ENCODE measurements around the gene GALNT7. TPM values are rescaled to one million over a fixed set of nuclear protein-coding genes. Genes with fewer than 3 reads are reported as not detected.
A peak's percentile ranks its signal among the peaks of the same experiment; 100 is the strongest.

Gene GALNT7
- total and polyA plus RNA-seq, 4 donors: 9.3 to 32.7 (median 14.3) TPM

DNA sequence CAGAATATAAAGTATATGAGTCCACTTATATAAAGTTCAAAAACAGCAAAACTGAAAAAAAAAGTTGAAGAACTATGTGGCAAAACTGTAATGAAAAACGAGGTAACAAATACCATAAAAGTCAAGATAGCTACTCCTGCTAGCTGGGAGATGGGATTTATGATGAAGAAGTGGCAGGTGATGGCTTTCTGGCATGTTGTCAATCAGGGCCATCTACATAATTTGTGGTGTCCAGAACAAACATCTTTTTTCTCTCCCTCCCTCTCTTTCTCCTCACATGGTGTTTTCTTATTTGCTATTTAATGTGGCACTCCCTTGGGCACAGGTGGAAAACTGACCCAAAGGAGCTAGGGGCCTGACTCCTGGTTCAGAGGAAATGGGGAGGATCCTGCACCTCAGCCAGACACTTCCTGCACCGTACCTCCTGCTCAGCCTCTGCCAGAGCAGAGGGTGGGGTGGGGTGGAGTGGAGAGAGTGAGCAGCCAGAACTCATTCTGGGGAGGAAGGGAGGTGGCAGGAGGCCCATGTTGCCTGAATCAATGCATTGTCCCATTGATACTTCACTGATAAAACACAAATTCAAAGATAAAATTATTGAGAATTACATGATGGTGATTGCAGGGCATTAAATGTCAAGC lies 196.9 kb downstream of the GALNT7 start:
- no peak for DNase-seq
- Histone ChIP-seq H3K4me3 (no peak overlapping the region), H3K4me1 (ENCODE audit: control insufficient read depth in 5 of 5, insufficient read depth in 5 of 5, low read length in 5 of 5) (peaks cover 0 to 2% (median 0%) of the 10 kb centered on the region in 5 donors), H3K27me3 (ENCODE audit: control insufficient read depth in 3 of 3, insufficient read depth in 3 of 3, low read length in 2 of 3) (no peaks in the 10 kb centered on the region), H3K9ac (ENCODE audit: insufficient read depth in 1 of 2, low read length in 2 of 2) (no peak overlapping the region), H3K36me3 (ENCODE audit: control insufficient read depth in 4 of 4, insufficient read depth in 4 of 4, low read length in 4 of 4) (no peaks in the 10 kb centered on the region), H3K9me3 (ENCODE audit: control insufficient read depth in 4 of 4, insufficient read depth in 3 of 4, low read length in 3 of 4) (no peaks in the 10 kb centered on the region), H3K27ac (ENCODE audit: low read depth in 1 of 2, low read length in 1 of 2) (no peak overlapping the region)
- 29 to 32% methylated on average over 2 of the region's 2 CpGs for WGBS, 2 donors
- no peak for TF ChIP-seq CTCF (IDR thresholded peaks at IDR 0.05; ENCODE audit: control extremely low read depth, extremely low read depth)
- ATAC-seq (ENCODE audit: insufficient read depth, low FRiP score): no peak

DNA sequence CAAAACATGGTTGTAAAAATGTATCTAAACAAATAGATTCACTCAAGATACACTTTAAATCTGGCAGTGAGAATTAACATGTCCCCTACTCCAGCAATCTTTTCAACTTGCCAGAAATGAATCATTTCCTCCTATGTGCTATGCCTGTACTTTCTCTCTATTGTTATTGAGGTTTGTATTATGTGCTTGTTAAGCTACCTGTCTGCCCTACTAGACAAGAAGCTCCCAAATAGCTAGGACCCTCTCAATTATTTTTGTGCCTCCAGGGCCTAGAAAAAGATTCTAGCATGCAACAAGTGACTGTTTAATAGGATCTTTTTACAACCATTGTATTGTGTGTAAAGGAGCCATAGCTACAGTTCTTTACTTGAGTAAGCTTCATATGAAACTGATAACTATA lies 198.7 kb downstream of the GALNT7 start:
- DNase-seq: peak in 2 of 3 donors; percentile 17 to 19
- Histone ChIP-seq H3K36me3 (ENCODE audit: control insufficient read depth in 4 of 4, insufficient read depth in 4 of 4, low read length in 4 of 4) (no peaks in the 10 kb centered on the region), H3K9ac (ENCODE audit: insufficient read depth in 1 of 2, low read length in 2 of 2) (no peak overlapping the region), H3K27me3 (ENCODE audit: control insufficient read depth in 3 of 3, insufficient read depth in 3 of 3, low read length in 2 of 3) (no peaks in the 10 kb centered on the region), H3K4me3 (no peak overlapping the region), H3K9me3 (ENCODE audit: control insufficient read depth in 4 of 4, insufficient read depth in 3 of 4, low read length in 3 of 4) (no peaks in the 10 kb centered on the region), H3K4me1 (ENCODE audit: control insufficient read depth in 5 of 5, insufficient read depth in 5 of 5, low read length in 5 of 5) (peaks cover 0 to 2% (median 0%) of the 10 kb centered on the region in 5 donors), H3K27ac (ENCODE audit: low read depth in 1 of 2, low read length in 1 of 2) (no peak overlapping the region)
- TF ChIP-seq CTCF (IDR thresholded peaks at IDR 0.05; ENCODE audit: control extremely low read depth, extremely low read depth): no peak
- no peak for ATAC-seq (ENCODE audit: insufficient read depth, low FRiP score)

DNA sequence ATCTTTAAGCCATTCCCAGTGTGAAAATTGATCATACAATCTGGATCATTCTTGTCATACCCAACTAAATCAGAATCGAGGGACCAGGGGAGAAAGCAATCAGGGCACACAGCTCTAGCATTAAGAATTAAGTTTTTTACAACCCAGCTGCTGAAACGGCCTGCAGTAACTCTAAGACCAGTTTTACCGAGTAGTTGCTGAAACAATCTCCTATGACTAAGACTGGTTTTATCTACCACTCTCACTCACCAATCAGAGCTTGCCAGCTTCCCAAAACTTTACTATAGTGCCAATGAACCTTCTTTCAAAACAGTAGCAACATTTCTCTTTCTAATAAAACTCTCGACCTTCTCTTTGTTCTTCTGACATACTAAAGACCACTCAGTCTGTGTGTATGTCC lies 199.3 kb downstream of the GALNT7 start:
- no peak for ATAC-seq (ENCODE audit: insufficient read depth, low FRiP score)
- WGBS, 2 donors: 67 to 73% methylated on average over 4 of the region's 4 CpGs
- Histone ChIP-seq H3K27me3 (ENCODE audit: control insufficient read depth in 3 of 3, insufficient read depth in 3 of 3, low read length in 2 of 3) (no peaks in the 10 kb centered on the region), H3K27ac (ENCODE audit: low read depth in 1 of 2, low read length in 1 of 2) (no peak overlapping the region), H3K36me3 (ENCODE audit: control insufficient read depth in 4 of 4, insufficient read depth in 4 of 4, low read length in 4 of 4) (no peaks in the 10 kb centered on the region), H3K9me3 (ENCODE audit: control insufficient read depth in 4 of 4, insufficient read depth in 3 of 4, low read length in 3 of 4) (no peaks in the 10 kb centered on the region), H3K4me1 (ENCODE audit: control insufficient read depth in 5 of 5, insufficient read depth in 5 of 5, low read length in 5 of 5) (peaks cover 0 to 2% (median 0%) of the 10 kb centered on the region in 5 donors), H3K9ac (ENCODE audit: insufficient read depth in 1 of 2, low read length in 2 of 2) (peak overlapping the region in 1 of 2 donors; percentile 29), H3K4me3 (no peak overlapping the region)
- no peak for TF ChIP-seq CTCF (IDR thresholded peaks at IDR 0.05; ENCODE audit: control extremely low read depth, extremely low read depth)
- DNase-seq: peak in 2 of 3 donors; percentile 39 to 48

- no peaks in the 10 kb centered on the region for H3K27me3 ChIP-seq (ENCODE audit: control insufficient read depth in 3 of 3, insufficient read depth in 3 of 3, low read length in 2 of 3)
- 0 to 1% methylated on average over 14 of the region's 14 CpGs for WGBS, 2 donors
- no peak for TF ChIP-seq CTCF (IDR thresholded peaks at IDR 0.05; ENCODE audit: control extremely low read depth, extremely low read depth)
- peaks cover 0 to 2% (median 0%) of the 10 kb centered on the region in 4 donors for H3K36me3 ChIP-seq (ENCODE audit: control insufficient read depth in 4 of 4, insufficient read depth in 4 of 4, low read length in 4 of 4)
- peak overlapping the region; percentile 95 to 99 for H3K27ac ChIP-seq (ENCODE audit: low read depth in 1 of 2, low read length in 1 of 2)
- H3K4me3 ChIP-seq: peak overlapping the region; percentile 69
- ATAC-seq (ENCODE audit: insufficient read depth, low FRiP score) (peak; percentile 0), DNase-seq (no peak)
- H3K9ac ChIP-seq (ENCODE audit: insufficient read depth in 1 of 2, low read length in 2 of 2): peak overlapping the region; percentile 44 to 56
- H3K9me3 ChIP-seq (ENCODE audit: control insufficient read depth in 4 of 4, insufficient read depth in 3 of 4, low read length in 3 of 4): no peaks in the 10 kb centered on the region
- H3K4me1 ChIP-seq (ENCODE audit: control insufficient read depth in 5 of 5, insufficient read depth in 5 of 5, low read length in 5 of 5): peaks cover 0 to 10% (median 0%) of the 10 kb centered on the region in 5 donors
Measured at GRCh38 chr4:173370130-173370476, 201.5 kb downstream of the GALNT7 start.
